Activated T-cell treated with anti-CD3 and anti-CD28 coated beads for 4 hours (primary cell): Measurements from ENCODE around the gene LUZP2.

Experiments used
- DNase-seq: peaks from one replicate; pipeline ENCODE4 v3.0.0-alpha.2; 2020

LUZP2 gene

DNA sequence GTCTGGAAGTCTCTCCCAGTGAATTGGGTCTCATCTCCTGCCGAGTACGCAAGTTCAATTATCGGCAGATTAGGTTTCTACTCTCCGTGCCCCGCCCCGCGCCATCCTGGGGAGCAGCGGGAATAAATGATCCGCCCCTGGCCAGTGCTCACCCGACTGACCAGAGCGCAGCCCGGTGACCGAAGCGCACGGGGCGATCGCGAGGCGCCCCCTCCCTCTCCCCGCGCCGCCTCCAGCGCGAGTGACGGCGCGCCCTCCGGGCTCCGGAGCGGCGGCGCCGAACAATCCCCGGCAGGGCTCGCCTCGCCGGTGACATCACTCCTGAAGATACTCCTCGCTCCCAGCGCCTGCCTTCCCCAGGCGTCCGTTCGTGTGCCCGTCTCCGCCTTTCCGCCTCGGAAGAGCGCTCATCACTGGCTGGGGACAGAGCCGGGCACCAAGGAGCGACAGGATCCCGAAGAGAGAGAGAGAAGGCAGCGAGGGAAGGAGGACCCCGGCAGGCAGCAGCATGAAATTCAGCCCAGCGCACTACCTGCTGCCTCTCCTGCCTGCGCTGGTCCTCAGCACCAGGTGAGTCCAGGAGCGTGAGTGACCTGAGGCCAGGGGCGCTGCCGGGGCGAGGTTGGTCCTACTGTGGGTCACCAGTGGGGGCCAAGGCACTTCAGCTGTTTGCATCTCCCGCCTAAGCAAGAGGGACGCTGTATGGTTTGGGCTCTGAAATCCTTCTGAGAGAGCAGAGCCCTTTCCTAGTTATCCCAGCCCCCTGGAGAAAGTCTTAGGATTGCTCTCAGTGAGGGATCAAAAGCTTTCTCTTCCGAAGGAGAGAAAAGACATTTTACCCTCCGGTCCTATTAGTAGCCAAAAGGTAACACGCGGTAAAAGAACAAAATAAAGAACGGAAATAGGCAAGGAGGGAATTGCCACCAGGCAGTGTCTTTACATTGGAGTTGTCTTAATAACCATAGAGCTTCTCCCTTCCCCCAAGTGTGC is at the start of gene LUZP2:
Gene LUZP2 (plus strand): TSS at position 318 of the 990 bp plus-strand sequence.
- no peak for DNase-seq

DNA sequence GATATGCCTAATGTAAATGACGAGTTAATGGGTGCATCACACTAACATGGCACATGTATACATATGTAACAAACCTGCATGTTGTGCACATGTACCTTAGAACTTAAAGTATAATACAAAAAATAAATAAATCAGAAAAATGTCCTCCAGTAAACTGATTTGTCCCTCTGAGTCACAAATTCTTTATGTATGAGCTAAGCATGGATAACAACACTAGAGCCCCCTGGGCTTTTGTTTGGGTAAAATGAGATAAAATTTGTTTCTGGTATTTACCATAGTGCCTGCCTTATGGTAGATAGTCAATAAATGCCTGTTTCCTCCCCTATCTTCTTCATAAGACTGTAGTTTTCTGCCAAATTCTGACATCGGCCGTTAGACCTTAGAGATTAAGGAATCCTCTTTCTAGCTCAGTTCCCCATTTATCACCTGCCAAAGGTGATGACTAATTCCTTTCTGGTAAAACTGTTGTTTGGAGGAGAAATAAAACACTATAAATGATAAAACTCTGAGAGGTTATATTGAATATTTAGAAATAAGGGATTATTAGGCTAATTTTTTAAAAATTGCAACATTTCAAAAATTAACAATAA is 43.6 kb upstream of the LUZP2 start:
- no peak for DNase-seq

DNA sequence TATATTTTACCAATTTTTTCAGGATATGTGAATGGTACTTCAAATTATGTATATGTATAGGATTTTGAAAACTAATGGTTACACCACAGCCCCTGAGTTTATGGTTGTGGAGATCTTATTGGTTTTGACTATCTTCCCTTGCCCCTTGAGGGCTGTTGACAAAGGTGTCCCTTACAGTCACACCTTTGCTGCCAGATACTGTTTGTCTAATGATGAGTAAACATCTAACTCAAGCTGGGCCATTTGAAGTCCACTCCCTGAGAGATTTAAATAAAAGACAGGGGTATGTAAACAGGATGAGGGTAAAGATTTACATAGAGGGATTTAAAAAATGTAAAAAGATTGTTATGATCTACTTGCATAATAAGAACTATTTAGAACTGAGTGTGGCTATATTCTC is 38.9 kb upstream of the LUZP2 start:
- no peak for DNase-seq

DNA sequence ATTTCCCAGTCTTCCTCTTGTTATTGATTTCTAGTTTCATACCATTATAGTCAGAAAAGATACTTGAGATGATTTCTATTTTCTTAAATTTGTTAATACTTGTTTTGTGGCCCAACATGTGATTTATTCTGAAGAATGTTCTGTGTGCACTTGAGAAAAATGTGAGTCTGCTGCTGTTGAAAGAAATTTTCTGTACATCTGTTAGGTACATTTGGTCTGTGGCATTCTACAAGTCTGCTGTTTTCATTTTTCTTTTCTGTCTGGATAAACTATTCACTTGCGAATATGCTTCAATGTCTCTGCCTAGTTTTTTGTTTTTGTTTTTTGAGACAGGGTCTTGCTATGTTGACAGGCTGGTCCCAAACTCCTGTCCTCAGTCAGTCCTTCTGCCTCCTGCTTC is 26.4 kb upstream of the LUZP2 start:
- no peak for DNase-seq

DNA sequence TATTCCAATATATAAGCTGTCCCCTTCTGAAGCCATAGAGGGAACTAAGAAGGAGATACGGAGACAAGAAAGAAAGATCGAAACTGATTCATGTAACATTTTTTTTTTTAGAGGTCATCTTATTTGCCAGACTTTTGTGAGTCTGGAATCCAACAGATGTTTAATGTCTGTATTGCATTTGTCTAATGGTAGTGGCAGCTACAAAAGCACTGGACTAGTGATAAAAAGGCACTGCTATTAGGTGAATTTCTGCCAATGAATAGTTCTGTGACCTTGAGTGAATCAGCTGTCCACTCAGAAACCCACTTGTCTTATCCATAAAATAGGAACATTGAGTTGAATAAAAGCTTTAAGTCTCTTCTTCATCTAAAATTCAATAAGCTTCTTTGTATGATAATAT is 25.8 kb upstream of the LUZP2 start:
- no peak for DNase-seq

DNA sequence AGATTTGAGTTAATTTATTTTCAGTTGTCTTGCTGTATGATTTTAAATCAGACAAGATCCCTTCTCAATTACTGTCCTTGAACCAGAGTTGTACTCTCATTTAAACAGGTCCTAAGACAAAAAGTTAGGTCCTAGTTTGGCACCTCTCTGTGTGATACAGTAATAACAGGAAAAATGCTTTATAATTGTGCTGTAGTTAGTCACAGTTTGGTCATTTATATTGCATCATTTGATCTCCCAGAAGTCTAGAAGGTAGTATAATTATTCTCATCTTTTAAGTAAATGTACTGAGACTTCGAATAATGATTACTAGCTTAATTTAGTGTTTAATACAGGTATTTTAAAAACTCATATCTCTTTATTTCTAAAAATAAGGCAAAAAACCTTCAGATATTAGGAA is 18.1 kb upstream of the LUZP2 start:
- no peak for DNase-seq

DNA sequence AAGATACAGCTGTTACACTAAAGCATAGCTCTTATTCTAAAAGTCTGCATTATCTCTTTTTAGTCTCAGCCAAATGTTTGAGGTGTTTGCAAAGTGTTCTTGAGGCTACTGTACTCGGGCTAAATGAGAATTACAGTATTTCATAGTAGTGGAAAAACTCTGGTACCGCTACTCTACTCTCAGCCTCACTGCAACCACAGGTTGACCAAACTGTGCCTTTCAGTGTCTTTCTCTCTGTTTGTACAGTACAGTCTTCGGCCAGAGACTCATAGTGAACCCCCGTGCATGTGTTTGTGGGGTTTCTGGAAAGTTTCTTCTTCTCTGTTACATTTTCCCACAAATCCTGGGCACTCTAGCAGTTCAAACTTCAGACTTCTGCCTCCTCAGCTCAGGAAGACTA is 7.4 kb upstream of the LUZP2 start:
- no peak for DNase-seq

DNA sequence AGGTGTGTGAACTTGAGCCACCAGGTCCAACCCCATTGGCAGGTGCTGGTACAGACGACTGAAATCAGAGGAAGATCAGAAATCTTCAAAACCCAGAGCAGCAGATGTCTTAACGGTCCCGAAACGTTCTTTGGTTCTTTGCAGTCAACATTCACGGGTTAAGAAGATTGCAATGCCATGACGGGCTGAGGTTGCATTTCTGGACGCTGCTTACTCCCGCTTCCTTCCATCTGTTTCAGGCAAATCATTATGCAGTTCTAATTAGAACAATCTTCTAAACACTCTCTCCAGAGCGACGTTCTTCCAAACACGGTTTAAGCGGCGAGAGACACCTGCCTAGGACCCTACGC is 492 bp upstream of the LUZP2 start:
- no peak for DNase-seq

DNA sequence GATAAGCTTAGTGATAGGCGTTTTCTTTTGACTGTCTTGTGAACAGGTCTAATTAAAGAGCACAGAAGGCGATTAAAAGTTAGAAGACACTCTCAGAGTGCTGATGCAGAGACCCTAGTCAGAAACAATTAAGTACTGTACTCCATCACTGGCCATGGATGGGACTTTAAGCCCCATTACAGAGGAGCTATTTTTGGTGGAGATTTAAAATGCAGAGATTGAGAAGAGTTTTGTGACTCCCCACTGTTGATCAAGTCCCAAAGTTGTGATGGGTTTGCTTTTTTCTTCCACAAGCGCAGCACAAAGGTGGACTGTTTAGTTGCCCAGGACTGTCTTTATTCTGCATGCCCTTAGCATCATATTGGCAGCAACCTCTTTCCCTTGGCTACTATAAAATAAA is 978 bp downstream of the LUZP2 start:
- no peak for DNase-seq

DNA sequence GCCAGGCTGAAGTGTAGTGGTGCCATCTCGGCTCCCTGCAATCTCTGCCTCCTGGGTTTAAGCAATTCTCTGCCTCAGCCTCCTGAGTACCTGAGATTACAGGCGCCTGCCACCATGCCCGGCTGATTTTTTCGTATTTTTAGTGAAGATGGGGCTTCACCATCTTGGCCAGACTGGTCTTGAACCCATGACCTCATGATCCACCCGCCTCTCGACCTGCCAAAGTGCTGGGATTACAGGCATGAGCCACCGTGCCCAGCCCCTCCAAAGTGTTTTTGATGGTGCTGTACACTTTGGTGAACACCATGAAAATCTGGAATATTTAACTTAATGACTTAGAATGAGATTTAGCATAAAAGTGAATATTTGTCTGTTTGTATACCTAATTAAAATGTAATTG is 5.6 kb downstream of the LUZP2 start:
- no peak for DNase-seq

DNA sequence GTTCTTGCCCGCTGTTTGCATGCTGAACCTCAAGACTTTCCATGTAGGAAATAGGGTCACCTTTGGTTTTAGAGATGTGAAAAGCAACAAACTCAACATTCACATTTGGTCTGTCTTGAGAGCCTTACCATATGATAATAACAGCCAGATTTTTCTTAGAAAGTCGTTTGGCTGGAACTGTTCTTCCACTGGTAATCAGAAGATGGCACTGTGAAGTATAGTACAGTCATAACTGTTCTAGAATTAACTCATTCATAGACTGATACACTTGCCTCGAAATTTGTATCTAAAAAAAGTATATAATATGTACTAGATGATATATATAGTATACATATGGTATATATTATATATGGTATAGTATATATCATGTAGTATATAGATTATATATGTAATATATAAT is 12.3 kb downstream of the LUZP2 start:
- no peak for DNase-seq

DNA sequence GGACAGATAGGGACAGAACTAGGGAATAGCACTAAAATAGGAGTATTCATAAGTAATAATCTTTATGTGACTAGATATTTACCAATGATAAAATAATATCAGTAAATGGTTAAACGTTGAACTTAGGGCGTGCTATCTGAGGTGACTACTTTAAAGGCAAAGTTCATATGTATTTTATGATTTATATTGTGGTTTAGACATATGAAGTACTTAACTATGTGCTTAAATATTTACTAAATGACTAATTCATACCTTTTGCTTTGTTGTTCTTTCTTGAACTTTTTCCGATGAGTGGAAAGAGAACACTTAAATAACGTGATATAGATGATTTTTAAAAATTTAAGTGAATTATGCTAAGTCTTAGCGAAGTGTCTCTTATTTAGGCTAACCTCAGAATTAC is 14.7 kb downstream of the LUZP2 start:
- no peak for DNase-seq

DNA sequence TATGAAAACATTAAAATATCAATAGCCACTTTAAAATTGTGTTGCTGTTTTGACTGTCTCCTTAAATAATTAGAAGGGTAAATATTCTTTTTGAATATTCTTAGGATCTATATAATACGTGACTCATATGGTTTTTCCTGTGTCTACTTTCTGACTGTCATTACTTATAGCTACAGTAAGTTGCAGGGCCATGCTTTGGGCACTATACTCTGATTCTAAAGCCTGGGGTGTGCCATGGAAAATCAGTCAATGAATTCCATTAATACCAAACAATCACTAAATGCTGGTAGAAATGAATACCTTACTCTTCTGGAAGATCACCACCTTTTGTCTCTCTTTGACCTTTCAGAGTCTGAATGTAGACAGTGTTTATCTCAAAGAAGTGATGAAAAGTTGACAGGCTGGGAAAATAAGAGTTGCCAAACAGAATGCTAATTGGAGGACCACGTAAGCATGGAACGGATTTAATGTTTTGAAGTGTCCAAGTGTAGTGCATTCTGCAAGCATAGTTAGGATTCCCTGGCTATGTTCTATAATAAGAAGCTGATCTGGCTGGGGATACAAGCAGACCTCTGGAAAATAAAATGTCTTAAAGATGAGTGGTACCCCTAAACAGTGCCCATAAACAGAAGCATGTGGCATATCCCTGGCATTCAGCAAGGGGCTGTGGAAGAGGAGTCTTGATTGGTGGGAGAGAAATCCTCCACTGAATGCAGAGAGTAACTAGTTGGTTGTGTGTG is 16.8 kb downstream of the LUZP2 start:
- DNase-seq: no peak

DNA sequence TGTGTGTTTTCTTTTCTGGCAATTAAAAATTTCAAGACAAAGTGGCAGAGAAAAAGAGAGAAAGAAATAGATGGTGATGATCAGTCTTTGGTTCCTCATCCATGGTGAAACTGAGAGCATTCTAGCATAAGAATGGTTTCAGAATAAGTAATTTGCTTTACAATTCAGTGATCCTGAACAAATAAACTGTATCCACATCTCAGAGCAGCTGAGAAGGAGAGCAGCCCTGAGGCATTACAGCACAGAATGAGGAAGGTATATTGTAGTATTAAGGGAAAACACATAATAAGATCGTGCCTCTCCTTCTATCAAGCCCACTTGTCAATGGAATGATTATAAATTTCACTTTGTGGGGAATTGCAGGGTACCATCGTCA is 17.4 kb downstream of the LUZP2 start:
- DNase-seq: no peak

DNA sequence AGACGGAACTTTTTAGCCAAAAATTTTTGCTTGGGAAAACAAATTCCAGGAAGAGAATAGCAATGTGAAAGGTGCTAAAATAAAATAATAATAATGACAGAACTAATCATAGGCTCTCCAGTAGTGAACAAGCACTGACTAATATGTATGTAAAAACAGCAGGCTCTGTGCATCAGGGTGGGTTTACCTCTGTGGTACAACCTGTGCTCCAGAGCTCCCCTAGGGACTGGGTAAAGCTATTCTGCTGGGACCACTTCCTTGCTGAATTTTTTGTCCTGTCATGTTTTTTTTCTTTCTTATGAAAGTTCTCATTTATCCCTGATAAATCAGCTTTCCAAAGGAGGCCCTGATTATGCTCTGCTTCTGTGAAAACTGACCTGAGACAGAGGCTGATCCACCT is 18.8 kb downstream of the LUZP2 start:
- DNase-seq: no peak

DNA sequence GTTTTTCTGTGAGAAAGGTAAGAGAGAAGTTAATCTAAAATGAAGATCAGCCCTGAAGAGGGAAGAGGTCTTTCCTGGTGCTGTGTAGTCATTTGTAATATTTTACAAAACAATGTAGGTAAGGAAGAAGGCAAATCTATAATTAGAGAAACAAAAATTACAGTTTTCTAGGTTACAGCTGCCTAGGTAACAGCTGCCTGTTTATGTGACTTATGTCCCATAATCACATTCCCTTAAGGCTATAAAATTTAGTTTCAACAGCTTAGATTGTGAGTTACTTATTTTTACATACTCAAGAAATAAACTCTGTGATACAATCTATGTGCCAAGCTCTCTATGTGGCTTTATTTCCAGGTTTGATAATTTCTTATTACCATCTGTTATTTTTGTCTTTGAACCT is 19.8 kb downstream of the LUZP2 start:
- DNase-seq: no peak

DNA sequence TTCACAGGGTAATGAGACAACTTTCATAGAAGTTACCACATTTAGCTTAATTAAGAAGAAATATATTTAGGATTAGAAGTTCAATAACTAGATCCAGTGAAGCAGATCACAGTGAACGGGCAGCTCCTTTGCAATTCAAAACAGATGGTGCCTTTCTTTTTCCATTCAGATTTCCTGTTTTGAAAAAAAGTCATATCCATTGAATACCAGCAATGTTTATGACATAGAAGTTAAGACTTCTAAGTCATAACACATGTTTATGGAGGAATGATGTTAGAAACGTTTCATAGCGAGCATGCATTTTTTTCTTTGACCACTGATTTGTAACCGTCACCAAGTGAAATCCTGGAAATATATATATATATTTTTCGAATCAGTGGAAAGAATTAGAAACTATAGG is 24.7 kb downstream of the LUZP2 start:
- no peak for DNase-seq

DNA sequence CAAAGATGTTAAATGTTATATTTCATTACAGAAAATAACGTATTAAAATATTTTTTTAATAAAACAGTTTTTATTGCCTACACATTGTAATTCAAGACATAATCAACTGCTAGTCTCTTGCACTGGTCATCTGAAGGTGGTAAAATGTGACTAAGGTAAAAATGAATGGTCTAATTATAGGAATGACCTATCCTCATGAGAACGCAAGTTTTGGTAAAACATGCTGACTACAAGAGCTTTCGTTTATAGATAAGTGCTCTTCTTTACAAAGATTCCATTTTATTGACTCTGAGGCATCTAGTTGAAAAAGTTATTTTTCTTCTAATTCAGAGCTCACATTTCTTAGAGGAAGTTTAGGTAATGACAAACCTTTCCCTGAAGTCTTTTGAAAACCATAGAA is 27.3 kb downstream of the LUZP2 start:
- no peak for DNase-seq

DNA sequence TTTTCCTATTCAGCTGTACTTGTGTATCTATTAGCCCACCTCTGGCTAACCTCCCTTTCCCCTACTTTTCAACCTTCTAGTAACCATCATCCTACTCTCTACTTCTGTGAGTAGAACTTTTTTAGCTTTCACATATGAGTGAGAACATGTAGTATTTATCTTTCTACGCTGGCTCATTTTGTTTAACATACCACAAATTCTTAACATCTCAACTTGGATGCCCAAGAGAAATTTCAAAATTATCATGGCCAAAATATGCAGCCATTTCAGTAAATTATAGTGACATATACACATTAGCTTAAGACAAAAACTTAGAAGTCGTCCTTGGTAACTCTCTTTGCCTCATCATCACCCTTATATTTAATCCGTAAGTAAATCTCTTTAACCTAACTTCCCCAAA is 34.7 kb downstream of the LUZP2 start:
- no peak for DNase-seq

DNA sequence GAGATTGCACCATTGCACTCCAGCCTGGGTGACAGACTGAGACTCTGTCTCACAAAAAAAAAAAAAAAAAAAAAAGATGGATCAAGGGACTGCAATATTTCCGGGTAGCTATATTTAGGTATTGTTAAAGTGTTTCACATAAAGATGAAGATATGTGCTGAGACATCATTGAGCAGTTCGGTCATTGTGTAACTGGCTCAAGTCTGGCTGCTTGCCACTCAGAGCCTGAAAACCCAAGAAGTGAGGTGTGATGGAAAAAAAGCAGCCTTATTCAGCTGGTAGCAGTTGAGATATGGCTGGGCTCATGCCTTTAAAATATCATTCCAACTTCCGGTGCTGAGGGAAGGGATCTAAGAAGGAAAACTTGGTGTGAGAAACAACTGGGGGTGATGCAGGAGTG is 46.9 kb downstream of the LUZP2 start:
- DNase-seq: no peak

DNA sequence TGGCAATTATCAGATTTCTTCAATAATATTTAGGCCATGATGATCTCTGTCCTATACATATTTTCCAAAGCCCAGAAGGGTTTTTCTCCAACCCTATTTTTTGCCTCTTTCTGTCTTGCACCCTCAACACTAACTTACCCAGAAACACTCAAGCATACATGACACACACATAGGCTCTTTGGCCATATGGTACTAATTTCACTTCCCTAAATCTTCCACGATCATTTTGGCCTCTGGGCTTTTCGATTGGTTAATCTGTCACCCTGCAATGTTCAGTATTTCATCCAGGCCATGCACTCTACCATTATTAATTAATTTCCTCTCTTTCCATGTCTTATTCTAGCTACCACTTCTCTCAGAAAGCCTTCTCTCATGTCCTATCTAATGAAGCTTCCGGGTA is 59.8 kb downstream of the LUZP2 start:
- DNase-seq: no peak

DNA sequence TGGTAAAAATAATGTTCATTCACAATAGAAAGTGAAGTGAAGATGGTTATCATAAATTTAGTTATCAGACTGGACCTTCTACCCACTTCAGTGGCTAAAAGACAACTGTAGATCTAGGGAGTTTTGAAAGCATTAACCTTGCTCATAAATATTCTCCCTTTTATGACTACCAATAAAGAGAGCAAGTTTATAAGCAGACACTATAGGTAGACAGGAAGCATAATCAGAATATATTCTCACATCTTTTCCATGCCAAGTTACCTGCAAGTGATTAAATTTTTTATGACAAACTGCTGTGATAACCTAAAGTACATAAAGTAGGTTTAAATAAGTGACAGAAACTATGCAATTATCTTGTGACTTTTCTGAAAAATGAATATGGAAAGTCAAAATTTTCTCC is 62.5 kb downstream of the LUZP2 start:
- DNase-seq: no peak

DNA sequence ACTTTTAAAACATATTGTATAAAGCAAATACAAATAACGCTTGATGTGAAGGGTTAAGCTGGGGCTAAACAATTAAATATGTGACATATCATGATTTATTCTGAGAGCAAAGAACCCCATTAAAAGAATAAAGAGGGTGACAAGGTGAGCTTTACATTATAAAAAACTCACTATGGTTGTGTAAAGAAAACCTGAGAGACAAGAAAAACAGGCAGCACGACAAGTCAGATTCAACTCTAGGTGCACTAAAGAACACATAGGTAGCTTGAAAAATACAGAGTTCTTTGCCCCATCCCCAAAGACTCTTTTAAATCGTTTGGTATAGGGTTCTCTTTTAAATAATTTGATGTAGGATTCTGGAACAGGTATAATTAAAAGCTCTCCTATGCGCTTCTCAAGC is 63.5 kb downstream of the LUZP2 start:
- no peak for DNase-seq

DNA sequence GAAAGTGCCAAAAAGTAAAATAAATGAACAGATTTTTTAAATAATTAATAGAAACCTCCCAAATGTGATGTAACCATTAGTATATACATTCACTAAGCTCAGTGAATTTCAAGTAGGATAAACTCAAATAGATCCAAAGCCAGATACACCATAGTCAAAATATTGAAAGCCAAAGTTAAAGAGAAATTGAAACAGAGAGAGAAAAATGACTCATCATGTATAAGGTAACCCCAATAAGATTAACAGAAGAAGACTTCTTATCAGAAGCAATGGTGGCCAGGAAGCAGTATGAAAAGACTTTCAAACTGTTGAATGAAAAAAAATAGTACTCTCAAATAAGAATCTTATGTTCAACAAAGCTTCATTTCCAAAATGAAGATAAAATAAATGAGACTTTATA is 70.5 kb downstream of the LUZP2 start:
- DNase-seq: no peak
